WERI-Rb-1 (cell line): Measurements from ENCODE around the gene C16orf96.

Source experiments
- DNase-seq: peaks from one replicate; pipeline ENCODE4 v3.0.0-alpha.2; 2020
- H3K27ac ChIP-seq: fragments of 250-450 bp; sonication (Bioruptor Pico); 2 replicates; pipeline ENCODE4 v1.5.1; 2020; ENCODE audit warnings: mild to moderate bottlenecking, moderate library complexity
- H3K27me3 ChIP-seq: fragments of 250-450 bp; sonication (Bioruptor Pico); 2 replicates; pipeline ENCODE4 v1.5.1; 2021; ENCODE audit warnings: mild to moderate bottlenecking, low read depth, moderate library complexity; ENCODE audit not compliant: insufficient read depth, severe bottlenecking
- H3K36me3 ChIP-seq: fragments of 250-450 bp; sonication (Bioruptor Pico); 2 replicates; pipeline ENCODE4 v1.5.1; 2020; ENCODE audit warnings: mild to moderate bottlenecking, moderate library complexity
- H3K4me3 ChIP-seq: 2 replicates; pipeline ENCODE4 v1.5.1; 2011; ENCODE audit warnings: low read depth, mild to moderate bottlenecking, control low read depth, low read length
- H3K9me3 ChIP-seq: fragments of 250-450 bp; sonication (Bioruptor Pico); 2 replicates; pipeline ENCODE4 v1.5.1; 2021; ENCODE audit warnings: mild to moderate bottlenecking, moderate library complexity; ENCODE audit not compliant: severe bottlenecking
- TF ChIP-seq, protein P1 (sequence below): IDR thresholded peaks from 2 replicates; pipeline ENCODE4 v1.5.1; 2011; ENCODE audit warnings: low read depth, mild to moderate bottlenecking, control low read depth, inconsistent platforms, low read length

The C16orf96 gene

DNA sequence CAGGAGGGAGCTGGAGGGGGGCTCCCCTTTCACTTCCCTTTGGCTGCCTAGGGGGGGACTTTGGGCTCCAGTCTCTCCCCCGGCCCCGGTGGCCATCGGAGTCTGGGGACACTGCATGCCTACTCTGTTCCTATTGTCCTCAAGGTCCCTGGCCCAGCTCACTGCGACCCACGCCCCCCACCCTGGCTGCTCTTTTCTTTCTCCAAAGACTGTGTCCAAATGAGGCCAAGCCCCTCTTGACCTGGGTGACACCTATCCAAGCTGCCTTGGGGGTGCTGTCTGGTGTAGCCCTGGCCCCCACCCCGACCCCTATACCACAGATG, 45.7 kb downstream of the C16orf96 start:
- H3K36me3 ChIP-seq: no peaks in the 10 kb centered on the region
- H3K4me3 ChIP-seq: no peak overlapping the region
- no peaks in the 10 kb centered on the region for H3K9me3 ChIP-seq
- TF ChIP-seq, protein P1, sequence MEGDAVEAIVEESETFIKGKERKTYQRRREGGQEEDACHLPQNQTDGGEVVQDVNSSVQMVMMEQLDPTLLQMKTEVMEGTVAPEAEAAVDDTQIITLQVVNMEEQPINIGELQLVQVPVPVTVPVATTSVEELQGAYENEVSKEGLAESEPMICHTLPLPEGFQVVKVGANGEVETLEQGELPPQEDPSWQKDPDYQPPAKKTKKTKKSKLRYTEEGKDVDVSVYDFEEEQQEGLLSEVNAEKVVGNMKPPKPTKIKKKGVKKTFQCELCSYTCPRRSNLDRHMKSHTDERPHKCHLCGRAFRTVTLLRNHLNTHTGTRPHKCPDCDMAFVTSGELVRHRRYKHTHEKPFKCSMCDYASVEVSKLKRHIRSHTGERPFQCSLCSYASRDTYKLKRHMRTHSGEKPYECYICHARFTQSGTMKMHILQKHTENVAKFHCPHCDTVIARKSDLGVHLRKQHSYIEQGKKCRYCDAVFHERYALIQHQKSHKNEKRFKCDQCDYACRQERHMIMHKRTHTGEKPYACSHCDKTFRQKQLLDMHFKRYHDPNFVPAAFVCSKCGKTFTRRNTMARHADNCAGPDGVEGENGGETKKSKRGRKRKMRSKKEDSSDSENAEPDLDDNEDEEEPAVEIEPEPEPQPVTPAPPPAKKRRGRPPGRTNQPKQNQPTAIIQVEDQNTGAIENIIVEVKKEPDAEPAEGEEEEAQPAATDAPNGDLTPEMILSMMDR: no peak
- no peak overlapping the region for H3K27ac ChIP-seq
- no peaks in the 10 kb centered on the region for H3K27me3 ChIP-seq
- no peak for DNase-seq

DNA sequence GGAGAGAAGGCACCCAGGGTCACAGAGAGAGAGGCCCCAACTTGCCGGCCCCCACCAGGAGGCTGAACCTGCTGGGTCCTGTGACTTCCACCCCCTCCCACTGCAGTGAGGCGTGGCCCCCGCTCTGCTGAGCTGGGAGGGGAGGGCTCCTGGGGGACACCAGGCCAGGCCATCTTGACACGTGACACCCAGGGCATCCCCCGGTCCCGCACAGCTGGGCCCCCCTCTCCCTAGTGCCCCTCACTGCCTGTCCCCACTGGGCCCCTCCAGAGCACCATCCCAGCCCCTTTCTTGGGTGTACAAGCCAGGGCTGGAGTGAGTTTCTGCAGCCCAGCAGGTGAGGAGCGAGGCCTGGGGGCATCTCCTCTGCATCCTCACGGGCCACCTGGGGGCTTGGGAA, 46.2 kb downstream of the C16orf96 start:
- DNase-seq: no peak
- Histone ChIP-seq H3K36me3 (no peaks in the 10 kb centered on the region), H3K9me3 (no peaks in the 10 kb centered on the region), H3K27me3 (no peaks in the 10 kb centered on the region), H3K27ac (no peak overlapping the region), H3K4me3 (no peak overlapping the region)
- TF ChIP-seq, protein P1: no peak

DNA sequence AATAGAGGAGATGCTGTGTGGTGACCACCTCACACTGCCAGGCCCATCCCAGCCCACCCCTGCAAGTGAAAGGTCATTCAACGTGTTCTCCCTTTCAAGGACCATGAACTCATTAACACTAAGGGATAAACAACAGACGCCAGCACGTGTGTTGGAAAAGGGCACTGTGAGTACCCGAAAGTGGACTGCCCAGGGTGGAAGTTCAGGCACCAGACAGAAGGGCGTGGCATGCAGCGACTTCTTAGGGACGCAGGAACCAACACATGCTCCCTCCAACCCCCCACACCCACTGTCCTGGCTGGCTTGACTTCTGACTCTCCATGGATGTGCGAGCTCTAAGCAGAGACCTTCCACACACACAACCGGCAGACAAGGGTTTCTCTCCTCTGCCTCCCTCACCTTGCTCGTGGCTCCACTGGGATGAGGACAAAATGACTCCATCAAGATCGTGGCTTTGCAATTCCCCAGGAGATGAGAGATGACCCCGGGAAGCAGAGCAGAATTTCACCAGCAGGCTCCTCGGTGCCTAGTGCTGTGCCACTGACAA, 47.6 kb downstream of the C16orf96 start:
- peaks cover 10% of the 10 kb centered on the region for H3K36me3 ChIP-seq
- TF ChIP-seq, protein P1: no peak
- no peak overlapping the region for H3K4me3 ChIP-seq
- DNase-seq: no peak
- no peak overlapping the region for H3K27ac ChIP-seq
- H3K27me3 ChIP-seq: no peaks in the 10 kb centered on the region
- no peaks in the 10 kb centered on the region for H3K9me3 ChIP-seq

- Histone ChIP-seq H3K9me3 (no peaks in the 10 kb centered on the region), H3K27me3 (no peaks in the 10 kb centered on the region), H3K4me3 (no peak overlapping the region), H3K36me3 (peaks cover 14% of the 10 kb centered on the region), H3K27ac (no peak overlapping the region)
- TF ChIP-seq, protein P1: no peak
- no peak for DNase-seq
Measured at GRCh38 chr16:4604401-4604800, 48.3 kb downstream of the C16orf96 start.

GRCh38 chr16:4606354-4606753, 50.2 kb downstream of the C16orf96 start:
- no peak for DNase-seq
- Histone ChIP-seq H3K27me3 (no peaks in the 10 kb centered on the region), H3K9me3 (no peaks in the 10 kb centered on the region), H3K4me3 (no peak overlapping the region), H3K27ac (no peak overlapping the region), H3K36me3 (peaks cover 22% of the 10 kb centered on the region)
- TF ChIP-seq, protein P1: no peak
